GM12891 (cell line): Measurements from ENCODE around the gene PUS10.

Experiments used
- POLR2A ChIP-seq: IDR thresholded peaks from 2 replicates; pipeline ENCODE4 v1.6.1; 2011; ENCODE audit warnings: low read depth, low read length, control low read depth
- POLR2AphosphoS5 ChIP-seq: IDR thresholded peaks from 2 replicates; pipeline ENCODE4 v1.6.1; 2011; ENCODE audit warnings: low read depth, low read length, control low read depth
- POU2F2 ChIP-seq: IDR thresholded peaks from 2 replicates; pipeline ENCODE4 v1.6.1; 2011; ENCODE audit warnings: low read depth, mild to moderate bottlenecking, control low read depth, low read length, moderate library complexity
- SPI1 ChIP-seq: IDR thresholded peaks from 2 replicates; pipeline ENCODE4 v1.6.1; 2011; ENCODE audit warnings: low read depth, low read length, control low read depth
- TAF1 ChIP-seq: IDR thresholded peaks from 2 replicates; pipeline ENCODE4 v1.6.1; 2011; ENCODE audit warnings: low read depth, low read length, control low read depth

- no peak for TF ChIP-seq POLR2A
- no peak for TF ChIP-seq TAF1
- no peak for TF ChIP-seq POLR2AphosphoS5
- no peak for TF ChIP-seq SPI1
- TF ChIP-seq POU2F2, result no peak
Observed at GRCh38 chr2:60957224-60957623, 60.8 kb downstream of the PUS10 start.
